OCI-LY7 (cell line): ENCODE results near the gene HRH1. TPM values are rescaled to one million over a fixed set of nuclear protein-coding genes. Genes with fewer than 3 reads are reported as not detected.

ENCODE experiments used
- BruUV-seq: library from RNA; stranded (reverse); fragments of 400-500 nt; replicated peaks from 2 replicates; lab custom pipeline; 2021; lab: Mats Ljungman, UMichigan
- CTCF ChIA-PET: fragments of 300-600 bp; sonication (Branson Sonifier 250); formaldehyde crosslinking; loops from one replicate; lab custom pipeline; 2022; ENCODE audit warnings: antibody characterized with exemption; ENCODE audit not compliant: unreplicated experiment; lab: Charles Lee
- POLR2A ChIA-PET: fragments of 300-600 bp; sonication (Branson Sonifier 250); formaldehyde crosslinking; loops from one replicate; lab custom pipeline; 2022; ENCODE audit warnings: antibody characterized with exemption; lab: Charles Lee
- DNase-seq: peaks from one replicate; pipeline ENCODE4 v3.0.0-alpha.2; 2015; ENCODE audit warnings: low spot score
- H2AFZ ChIP-seq: fragments of 200-600 bp; sonication (generic), shearing (Covaris generic); 2 replicates; pipeline ENCODE4 v1.6.1; 2014; ENCODE audit warnings: mild to moderate bottlenecking, antibody characterized with exemption, low read length, moderate library complexity
- H3K27ac ChIP-seq: fragments of 200-600 bp; sonication (generic); 2 replicates; pipeline ENCODE4 v1.5.1; 2014; ENCODE audit warnings: mixed run types, low read depth, mild to moderate bottlenecking, moderate library complexity, low read length, inconsistent platforms; ENCODE audit not compliant: poor library complexity, severe bottlenecking
- H3K36me3 ChIP-seq: fragments of 200-600 bp; sonication (generic); 2 replicates; pipeline ENCODE4 v1.6.1; 2014; ENCODE audit warnings: mild to moderate bottlenecking, antibody characterized with exemption, low read length, moderate library complexity, mixed read lengths; ENCODE audit not compliant: insufficient read depth
- H3K4me1 ChIP-seq: fragments of 200-600 bp; sonication (generic); 2 replicates; pipeline ENCODE4 v1.5.1; 2014; ENCODE audit warnings: mild to moderate bottlenecking, low read length; ENCODE audit not compliant: insufficient read depth, poor library complexity, severe bottlenecking
- H3K4me2 ChIP-seq: fragments of 200-600 bp; sonication (generic); 2 replicates; pipeline ENCODE4 v1.6.1; 2014; ENCODE audit warnings: mild to moderate bottlenecking, low read length
- H3K4me3 ChIP-seq: fragments of 200-600 bp; sonication (generic); 2 replicates; pipeline ENCODE4 v1.5.1; 2014; ENCODE audit warnings: mild to moderate bottlenecking, low read depth, low read length; ENCODE audit not compliant: poor library complexity, severe bottlenecking
- H3K79me2 ChIP-seq: fragments of 200-600 bp; sonication (generic); 2 replicates; pipeline ENCODE4 v1.6.1; 2016; ENCODE audit warnings: low read depth, mild to moderate bottlenecking, low read length, moderate library complexity, mixed read lengths; ENCODE audit not compliant: insufficient read depth
- H3K9me2 ChIP-seq: fragments of 200-600 bp; sonication (generic); 2 replicates; pipeline ENCODE4 v1.6.1; 2016; ENCODE audit warnings: mild to moderate bottlenecking, low read length, mixed read lengths; ENCODE audit not compliant: insufficient read depth
- H3K9me3 ChIP-seq: fragments of 200-600 bp; sonication (generic); 2 replicates; pipeline ENCODE4 v1.6.1; 2014; ENCODE audit warnings: mild to moderate bottlenecking, mixed run types, low read length, mixed read lengths
- H4K20me1 ChIP-seq: fragments of 200-600 bp; sonication (generic); 2 replicates; pipeline ENCODE4 v1.6.1; 2014; ENCODE audit warnings: mild to moderate bottlenecking, antibody characterized with exemption, low read length, moderate library complexity, mixed read lengths; ENCODE audit not compliant: insufficient read depth
- EZH2phosphoT487 ChIP-seq: fragments of 200-600 bp; sonication (generic); IDR thresholded peaks from 2 replicates; pipeline ENCODE4 v1.6.1; 2018; ENCODE audit warnings: low read depth, borderline replicate concordance, mild to moderate bottlenecking, mixed run types, antibody characterized with exemption, low read length, moderate library complexity, mixed read lengths
- intact Hi-C: fragments of 100-400 bp; cut with micrococcal nuclease; formaldehyde crosslinking; loops from one replicate; pipeline ENCODE4 v1.10.0; 2022; ENCODE audit not compliant: unreplicated experiment
- total RNA-seq, 2 experiments: library from RNA; depleted of rRNA in 1 of 2; stranded (reverse); fragments of >200 nt in 1 of 2; shearing (Covaris generic) in 1 of 2; gene quantifications; 2 replicates each; pipeline ENCODE4 v1.2.3, GENCODE V29; 2014 to 2022
- TF ChIP-seq, protein P1 (sequence below): fragments of 200-600 bp; sonication (generic); conservative IDR thresholded peaks from 2 replicates; pipeline ENCODE4 v1.5.1; 2014; ENCODE audit warnings: mild to moderate bottlenecking, antibody characterized with exemption, low read length, moderate library complexity, mixed read lengths

The HRH1 gene
- total RNA-seq, 2 experiments from 2014 or later = not detected

DNA sequence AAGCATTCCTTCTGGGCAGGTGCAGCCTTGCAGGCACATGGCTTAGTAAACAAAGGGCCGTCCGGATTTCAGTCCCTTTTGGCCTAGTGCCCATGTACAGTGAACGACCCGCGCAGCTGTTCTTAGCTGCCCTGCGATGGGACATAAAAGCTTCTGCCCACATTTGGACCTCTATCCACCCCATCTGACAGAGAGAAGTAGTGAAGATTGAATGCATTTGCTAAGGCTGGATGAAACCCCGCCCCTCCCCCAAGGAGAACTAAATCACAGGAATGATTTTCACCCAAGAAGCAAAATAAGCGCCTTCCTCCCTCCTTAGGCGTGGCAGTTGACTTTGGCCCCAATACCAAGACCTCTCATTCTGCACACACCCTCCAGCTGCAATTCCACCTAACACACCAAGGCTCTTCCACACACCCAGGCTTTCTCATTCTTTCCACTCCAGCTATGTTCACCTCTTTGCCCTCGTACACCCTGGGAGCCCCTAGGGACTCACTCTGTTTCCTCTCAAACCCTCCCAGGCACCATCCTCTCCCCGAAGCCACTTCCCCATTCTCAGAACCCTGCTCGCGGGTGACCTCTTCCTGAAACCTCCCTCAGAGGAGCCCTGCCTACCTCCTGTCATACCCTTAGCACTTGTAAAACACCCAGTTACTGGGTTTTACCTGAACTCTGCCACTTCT is 14.1 kb upstream of the HRH1 start:
- H3K4me3 ChIP-seq = no peak overlapping the region
- peak; percentile 57 for DNase-seq
- TF ChIP-seq, protein P1, sequence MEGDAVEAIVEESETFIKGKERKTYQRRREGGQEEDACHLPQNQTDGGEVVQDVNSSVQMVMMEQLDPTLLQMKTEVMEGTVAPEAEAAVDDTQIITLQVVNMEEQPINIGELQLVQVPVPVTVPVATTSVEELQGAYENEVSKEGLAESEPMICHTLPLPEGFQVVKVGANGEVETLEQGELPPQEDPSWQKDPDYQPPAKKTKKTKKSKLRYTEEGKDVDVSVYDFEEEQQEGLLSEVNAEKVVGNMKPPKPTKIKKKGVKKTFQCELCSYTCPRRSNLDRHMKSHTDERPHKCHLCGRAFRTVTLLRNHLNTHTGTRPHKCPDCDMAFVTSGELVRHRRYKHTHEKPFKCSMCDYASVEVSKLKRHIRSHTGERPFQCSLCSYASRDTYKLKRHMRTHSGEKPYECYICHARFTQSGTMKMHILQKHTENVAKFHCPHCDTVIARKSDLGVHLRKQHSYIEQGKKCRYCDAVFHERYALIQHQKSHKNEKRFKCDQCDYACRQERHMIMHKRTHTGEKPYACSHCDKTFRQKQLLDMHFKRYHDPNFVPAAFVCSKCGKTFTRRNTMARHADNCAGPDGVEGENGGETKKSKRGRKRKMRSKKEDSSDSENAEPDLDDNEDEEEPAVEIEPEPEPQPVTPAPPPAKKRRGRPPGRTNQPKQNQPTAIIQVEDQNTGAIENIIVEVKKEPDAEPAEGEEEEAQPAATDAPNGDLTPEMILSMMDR = no peak
- TF ChIP-seq EZH2phosphoT487 = no peak
- H3K79me2 ChIP-seq = no peaks in the 10 kb centered on the region
- BruUV-seq = no TSS peak
- H3K4me1 ChIP-seq = no peaks in the 10 kb centered on the region
- ChIA-PET CTCF (no interaction called here), POLR2A (no interaction called here)
- H3K9me3 ChIP-seq = no peaks in the 10 kb centered on the region
- H3K4me2 ChIP-seq = no peak overlapping the region
- H3K27ac ChIP-seq = no peak overlapping the region
- no peak overlapping the region for H2AFZ ChIP-seq
- H3K36me3 ChIP-seq = no peaks in the 10 kb centered on the region
- H4K20me1 ChIP-seq = no peaks in the 10 kb centered on the region
- intact Hi-C loops = no loop called here
- H3K9me2 ChIP-seq = no peaks in the 10 kb centered on the region

- ChIA-PET CTCF (no interaction called here), POLR2A (no interaction called here)
- no TSS peak for BruUV-seq
- DNase-seq = no peak
- Histone ChIP-seq H3K27ac (no peak overlapping the region), H3K36me3 (no peaks in the 10 kb centered on the region), H3K4me1 (no peaks in the 10 kb centered on the region), H3K79me2 (no peaks in the 10 kb centered on the region), H2AFZ (no peak overlapping the region), H4K20me1 (no peaks in the 10 kb centered on the region), H3K9me3 (no peaks in the 10 kb centered on the region), H3K9me2 (no peaks in the 10 kb centered on the region), H3K4me2 (no peak overlapping the region), H3K4me3 (no peak overlapping the region)
- TF ChIP-seq, protein P1 = no peak
- TF ChIP-seq EZH2phosphoT487 = no peak
- intact Hi-C loops = no loop called here
Measured at GRCh38 chr3:11140713-11141104, 13.6 kb upstream of the HRH1 start.

GRCh38 chr3:11143476-11143875 is 10.8 kb upstream of the HRH1 start:
- TF ChIP-seq, protein P1 = no peak
- no peak for TF ChIP-seq EZH2phosphoT487
- no peak for DNase-seq
- BruUV-seq = no TSS peak
- H3K79me2 ChIP-seq = no peaks in the 10 kb centered on the region
- H3K4me2 ChIP-seq = no peak overlapping the region
- no peaks in the 10 kb centered on the region for H3K4me1 ChIP-seq
- no peak overlapping the region for H2AFZ ChIP-seq
- intact Hi-C loops = no loop called here
- no peaks in the 10 kb centered on the region for H4K20me1 ChIP-seq
- no peak overlapping the region for H3K27ac ChIP-seq
- no peaks in the 10 kb centered on the region for H3K36me3 ChIP-seq
- no peak overlapping the region for H3K4me3 ChIP-seq
- ChIA-PET CTCF (no interaction called here), POLR2A (no interaction called here)
- H3K9me2 ChIP-seq = no peaks in the 10 kb centered on the region
- no peaks in the 10 kb centered on the region for H3K9me3 ChIP-seq
